Caki2 (cell line): ENCODE measurements around the gene NPY. TPM values are rescaled to one million over a fixed set of nuclear protein-coding genes. Genes with fewer than 3 reads are reported as not detected.
"Not testable (repeated sequence)": the region's sequence is repeated elsewhere in the genome, so short reads cannot be mapped to it uniquely, and the experiment has no call there.

Experiments used
- DNase-seq: peaks from one replicate; pipeline ENCODE4 v3.0.0-alpha.2; 2015; ENCODE audit warnings: low read depth
- in situ Hi-C: cut with HindIII; loops from 2 replicates; pipeline ENCODE4 v1.10.0; 2016; ENCODE audit warnings: low sequenced_read_pairs, low pct_unique_long_range_greater_than_20kb, mixed read lengths
- total RNA-seq: library from RNA; depleted of rRNA; stranded (reverse); fragments of >200 nt; shearing (Covaris generic); gene quantifications from 2 replicates; pipeline ENCODE4 v1.2.3, GENCODE V29; 2014; ENCODE audit warnings: low replicate concordance; rRNA removed

Gene NPY
- not detected in 2 replicates for total RNA-seq

DNA sequence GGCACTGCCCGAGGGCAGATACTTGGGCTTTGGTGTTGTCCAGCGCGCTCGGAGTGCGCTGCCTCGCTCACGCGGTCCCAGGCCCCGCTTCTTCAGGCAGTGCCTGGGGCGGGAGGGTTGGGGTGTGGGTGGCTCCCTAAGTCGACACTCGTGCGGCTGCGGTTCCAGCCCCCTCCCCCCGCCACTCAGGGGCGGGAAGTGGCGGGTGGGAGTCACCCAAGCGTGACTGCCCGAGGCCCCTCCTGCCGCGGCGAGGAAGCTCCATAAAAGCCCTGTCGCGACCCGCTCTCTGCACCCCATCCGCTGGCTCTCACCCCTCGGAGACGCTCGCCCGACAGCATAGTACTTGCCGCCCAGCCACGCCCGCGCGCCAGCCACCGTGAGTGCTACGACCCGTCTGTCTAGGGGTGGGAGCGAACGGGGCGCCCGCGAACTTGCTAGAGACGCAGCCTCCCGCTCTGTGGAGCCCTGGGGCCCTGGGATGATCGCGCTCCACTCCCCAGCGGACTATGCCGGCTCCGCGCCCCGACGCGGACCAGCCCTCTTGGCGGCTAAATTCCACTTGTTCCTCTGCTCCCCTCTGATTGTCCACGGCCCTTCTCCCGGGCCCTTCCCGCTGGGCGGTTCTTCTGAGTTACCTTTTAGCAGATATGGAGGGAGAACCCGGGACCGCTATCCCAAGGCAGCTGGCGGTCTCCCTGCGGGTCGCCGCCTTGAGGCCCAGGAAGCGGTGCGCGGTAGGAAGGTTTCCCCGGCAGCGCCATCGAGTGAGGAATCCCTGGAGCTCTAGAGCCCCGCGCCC is at the start of gene NPY:
NPY (plus strand) TSS at position 294 of the 802 bp plus-strand sequence. CDS start 1,051 bp downstream, outside the sequence.
- in situ Hi-C loops = no loop called here
- no peak for DNase-seq

DNA sequence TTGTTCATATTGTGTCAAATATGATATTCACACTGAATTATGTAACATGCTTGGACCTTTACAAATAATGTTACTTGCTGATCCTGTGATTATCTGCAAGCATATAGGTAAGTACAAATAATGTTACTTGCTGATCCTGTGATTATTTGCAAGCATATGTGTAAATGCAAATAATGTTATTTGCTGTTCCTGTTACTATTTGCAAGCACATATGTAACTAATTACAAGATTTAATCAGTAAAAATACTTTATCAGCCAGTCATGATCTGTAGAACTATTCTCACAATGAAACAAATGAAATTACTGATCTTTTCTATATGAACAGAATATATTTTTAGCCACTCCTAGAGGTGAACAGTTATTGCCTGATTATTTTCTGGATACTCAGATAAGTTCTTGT is 44.7 kb upstream of the NPY start:
- DNase-seq = no peak
- in situ Hi-C loops = no loop called here

DNA sequence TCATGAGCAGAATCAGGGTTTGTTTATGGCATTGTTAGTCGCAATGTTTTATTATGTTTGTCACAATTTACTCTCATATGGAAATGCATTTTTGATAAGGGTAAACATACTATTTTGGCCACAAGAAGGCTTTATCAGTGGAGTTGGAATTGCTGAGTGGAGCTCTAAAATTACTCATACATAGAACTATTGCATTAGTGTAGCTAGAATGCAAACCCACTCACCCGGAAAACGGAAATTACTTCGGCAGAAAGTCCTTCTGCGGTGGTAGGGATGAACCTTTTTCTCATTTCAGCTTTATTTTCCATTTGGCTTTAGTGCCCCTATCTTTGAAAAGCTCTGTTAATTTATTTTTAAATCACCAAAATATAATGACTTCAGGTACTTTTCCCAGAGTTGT is 42.8 kb upstream of the NPY start:
- DNase-seq = peak; percentile 10
- in situ Hi-C loops = no loop called here

DNA sequence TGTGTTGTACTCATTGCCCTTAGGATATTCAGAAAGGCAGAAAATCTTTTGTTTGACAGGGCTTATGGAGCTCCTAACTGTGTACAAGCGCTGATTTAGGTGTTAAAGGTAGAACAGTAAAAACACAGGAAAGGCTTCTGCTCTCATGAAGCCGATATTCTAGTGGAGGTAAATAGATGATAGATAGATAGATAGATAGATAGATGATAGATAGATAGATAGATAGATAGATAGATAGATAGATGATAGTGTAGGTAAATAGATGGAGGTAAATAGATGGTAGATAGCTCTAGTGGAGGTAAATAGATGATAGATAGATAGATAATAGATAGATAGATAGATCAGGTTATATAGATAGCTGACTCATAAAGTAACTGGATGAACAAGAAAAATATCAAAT is 39.4 kb upstream of the NPY start:
- DNase-seq = no peak
- in situ Hi-C loops = no loop called here

DNA sequence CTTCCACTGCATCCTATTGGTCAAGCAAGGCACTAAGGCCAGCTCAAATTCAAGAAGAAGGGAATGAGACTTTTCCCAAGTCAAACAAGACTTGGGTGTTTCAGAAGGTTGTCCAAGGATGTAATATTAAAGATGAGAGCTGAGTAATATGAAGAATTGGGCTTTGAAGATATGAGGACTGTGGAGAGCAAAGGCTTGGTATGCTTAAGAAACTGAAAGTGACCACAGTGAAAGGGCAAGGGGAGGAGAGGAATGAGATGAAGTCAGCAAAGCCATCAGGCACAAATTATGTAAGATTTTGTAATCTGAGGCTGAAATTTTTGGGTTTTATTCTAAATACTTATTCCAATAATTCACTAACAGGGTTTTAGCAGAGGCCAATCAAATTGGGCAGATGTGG is 38.6 kb upstream of the NPY start:
- no peak for DNase-seq
- in situ Hi-C loops = no loop called here

DNA sequence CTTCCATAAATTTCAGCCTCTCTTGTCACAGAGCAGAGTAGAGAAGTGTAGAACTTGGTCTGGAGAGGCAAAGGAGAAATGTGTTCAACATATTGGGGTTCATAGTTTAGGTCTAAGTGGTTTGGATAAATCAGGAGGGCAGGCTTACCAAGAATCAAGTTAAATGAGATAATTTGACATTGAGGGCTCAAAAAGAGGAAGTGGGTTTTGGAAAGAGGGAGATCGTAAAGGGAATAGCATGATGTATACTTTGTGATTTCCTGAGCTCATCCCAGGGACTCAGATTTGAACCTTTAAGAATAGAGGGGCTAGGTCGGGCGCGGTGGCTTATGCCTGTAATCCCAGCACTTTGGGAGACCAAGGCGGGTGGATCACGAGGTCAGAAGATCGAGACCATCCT is 34.7 kb upstream of the NPY start:
- DNase-seq = no peak
- in situ Hi-C loops = no loop called here

DNA sequence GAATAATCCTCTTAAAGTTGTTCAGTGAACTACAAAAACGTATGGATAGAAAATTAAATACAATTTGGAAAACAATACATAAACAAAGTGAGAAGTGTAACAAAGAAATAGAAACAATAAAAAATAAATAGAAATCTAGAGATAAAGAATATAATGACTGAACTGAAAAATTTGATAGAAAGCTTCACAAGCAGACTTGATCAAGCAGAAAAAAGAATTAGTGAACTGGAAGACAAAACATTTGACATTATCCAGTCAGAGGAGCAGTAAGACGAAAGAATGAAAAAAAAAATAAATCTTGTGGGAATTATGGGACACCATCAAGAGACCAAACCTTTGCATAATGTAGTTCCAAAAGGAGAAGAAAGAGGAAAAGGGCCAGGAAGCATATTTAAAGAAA is 32.4 kb upstream of the NPY start:
- in situ Hi-C loops = no loop called here
- DNase-seq = no peak

DNA sequence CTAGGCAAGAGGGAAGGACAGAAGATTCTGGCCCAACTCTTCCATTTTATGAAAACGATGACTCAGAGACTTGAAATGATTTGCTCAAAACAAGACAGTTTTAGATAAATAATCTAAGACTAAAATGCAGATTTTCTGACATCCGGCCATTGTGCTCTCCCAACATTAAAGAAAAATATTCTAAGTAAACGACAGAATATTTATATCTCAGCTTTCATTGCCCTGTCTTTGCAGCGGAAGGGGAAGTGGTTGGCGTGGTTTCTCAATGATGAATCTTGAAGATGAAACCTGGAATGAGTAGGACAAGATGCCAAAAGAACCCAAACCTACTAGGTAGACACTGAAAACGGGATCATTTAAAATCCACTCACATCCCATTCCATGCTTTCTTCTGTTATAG is 28.9 kb upstream of the NPY start:
- in situ Hi-C loops = no loop called here
- DNase-seq = no peak

DNA sequence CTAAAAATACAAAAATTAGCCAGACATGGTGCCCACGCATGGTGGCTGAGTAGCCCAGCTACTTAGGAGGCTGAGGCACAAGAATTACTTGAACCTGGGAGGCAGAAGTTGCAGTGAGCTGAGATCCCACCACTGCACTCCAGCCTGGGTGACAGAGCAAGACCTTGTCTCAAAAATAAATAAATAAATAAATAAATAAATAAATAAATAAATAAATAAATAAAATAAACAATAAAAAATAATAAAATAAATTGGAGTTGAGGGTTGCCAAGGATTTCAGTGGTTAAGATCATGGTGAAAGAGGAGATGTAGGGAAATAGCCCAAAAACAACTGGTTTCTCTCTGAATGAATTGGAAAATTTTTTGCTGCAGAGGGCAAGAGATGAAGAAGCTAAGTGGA is 25.7 kb upstream of the NPY start:
- in situ Hi-C loops, DNase-seq: not testable (repeated sequence)

DNA sequence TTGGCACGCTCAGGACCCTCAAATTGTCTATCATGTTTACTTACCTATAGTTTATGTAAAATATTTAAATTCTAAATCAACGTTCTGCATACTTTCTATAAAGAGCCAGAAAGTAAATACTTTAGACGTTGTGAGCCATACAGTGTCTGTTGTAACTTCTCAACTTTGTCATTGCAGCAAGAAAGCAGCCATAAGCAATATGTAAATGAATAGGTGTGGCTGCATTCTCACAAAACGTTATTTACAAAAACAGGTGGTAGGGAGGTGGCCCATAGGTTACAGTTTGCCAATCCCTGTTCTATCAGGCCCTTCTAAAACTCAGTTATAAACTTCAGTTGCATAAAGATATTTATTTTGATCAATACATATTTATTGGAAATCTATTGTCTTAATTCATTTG is 12.1 kb upstream of the NPY start:
- no peak for DNase-seq
- in situ Hi-C loops = no loop called here

DNA sequence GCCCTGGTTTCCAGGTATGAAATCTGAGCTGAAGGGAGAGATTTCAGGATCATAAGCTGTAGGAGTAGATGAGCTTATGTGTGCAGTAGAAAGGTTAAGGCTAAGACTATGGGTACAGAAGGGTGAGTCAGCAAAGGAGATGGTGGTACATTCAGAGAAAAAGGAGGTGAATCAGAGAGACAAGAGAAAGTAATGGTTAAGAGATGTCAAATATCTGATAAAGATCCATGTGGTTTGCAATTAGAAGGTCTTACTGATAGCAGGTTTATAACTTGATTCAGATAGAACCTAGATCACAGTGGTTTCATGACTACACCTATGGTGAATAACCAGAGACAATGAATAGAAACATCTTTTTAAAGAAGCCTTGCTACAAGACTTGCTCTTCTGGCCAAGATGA is 4.5 kb upstream of the NPY start:
- no peak for DNase-seq
- in situ Hi-C loops = no loop called here

DNA sequence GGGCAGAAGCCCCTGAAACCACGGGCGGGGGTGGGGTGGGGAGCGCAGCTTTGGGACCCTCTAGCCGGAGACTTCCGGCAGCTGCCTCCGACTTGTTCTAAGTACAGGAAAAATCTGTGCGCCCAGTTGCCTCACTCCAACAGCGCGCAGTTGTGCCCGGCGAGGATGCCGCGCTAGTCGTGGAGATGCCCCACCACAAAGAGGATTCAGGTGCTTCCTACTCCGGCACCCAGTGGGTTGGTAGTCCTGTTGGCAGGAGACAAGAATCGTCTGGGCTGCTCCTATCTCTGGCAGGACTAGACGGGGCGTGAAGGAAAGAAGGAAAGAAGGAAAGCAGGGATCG is 465 bp upstream of the NPY start:
- in situ Hi-C loops = no loop called here
- DNase-seq = no peak

DNA sequence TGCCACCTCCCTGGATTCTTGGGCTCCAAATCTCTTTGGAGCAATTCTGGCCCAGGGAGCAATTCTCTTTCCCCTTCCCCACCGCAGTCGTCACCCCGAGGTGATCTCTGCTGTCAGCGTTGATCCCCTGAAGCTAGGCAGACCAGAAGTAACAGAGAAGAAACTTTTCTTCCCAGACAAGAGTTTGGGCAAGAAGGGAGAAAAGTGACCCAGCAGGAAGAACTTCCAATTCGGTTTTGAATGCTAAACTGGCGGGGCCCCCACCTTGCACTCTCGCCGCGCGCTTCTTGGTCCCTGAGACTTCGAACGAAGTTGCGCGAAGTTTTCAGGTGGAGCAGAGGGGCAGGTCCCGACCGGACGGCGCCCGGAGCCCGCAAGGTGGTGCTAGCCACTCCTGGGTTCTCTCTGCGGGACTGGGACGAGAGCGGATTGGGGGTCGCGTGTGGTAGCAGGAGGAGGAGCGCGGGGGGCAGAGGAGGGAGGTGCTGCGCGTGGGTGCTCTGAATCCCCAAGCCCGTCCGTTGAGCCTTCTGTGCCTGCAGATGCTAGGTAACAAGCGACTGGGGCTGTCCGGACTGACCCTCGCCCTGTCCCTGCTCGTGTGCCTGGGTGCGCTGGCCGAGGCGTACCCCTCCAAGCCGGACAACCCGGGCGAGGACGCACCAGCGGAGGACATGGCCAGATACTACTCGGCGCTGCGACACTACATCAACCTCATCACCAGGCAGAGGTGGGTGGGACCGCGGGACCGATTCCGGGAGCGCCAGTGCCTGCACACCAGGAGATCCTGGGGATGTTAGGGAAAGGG is 913 bp downstream of the NPY start:
- no peak for DNase-seq
- in situ Hi-C loops = no loop called here

DNA sequence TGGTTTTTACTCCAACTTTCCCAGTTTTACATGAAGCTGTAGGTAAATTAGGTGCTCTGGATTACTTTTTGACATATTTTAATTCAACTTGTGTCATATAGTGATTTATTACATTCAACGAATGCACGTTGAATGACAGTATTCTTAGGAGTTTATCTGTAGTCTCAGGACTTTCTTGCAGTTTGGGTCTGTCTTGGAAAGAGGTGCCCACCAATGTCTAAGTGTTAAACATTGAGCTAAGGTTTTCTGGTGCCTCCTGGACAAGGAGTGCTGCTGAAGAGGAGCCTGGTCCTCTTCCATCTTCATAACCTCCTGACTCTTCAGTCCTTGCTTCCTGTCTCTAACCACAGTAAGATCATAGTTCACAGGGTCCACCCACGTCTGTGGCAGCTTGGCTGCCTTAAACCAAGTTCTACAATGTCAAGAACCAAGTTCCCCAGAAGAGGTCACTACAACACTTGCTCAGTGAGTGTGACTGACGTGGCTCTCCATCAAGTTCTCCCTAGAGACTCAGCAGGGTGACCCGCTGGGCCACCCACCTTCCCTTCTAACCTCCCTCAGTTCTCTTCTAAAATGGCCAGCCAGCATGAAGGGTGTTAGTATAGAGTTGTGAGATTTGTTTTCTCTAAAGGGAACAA is 6.1 kb downstream of the NPY start:
- in situ Hi-C loops = no loop called here

DNA sequence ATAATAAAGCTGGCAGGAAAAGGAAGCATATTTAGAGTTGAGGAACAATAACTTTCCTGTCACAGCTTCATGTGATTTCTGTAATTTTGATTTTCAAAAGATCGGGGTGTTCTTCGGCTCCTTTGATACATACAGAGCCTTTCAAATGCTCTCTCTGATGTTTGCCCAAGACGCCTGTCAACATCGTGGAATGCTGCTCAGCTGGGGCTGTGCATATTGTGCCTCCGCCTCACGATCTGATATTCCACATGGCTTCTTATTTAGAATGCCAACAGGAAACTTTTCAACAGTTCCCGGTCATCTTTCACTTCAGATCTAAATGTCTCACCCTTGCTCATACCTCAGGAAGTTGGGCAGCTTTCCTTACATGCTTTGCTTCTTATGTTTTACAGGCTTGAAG is 7.3 kb downstream of the NPY start:
- no peak for DNase-seq
- in situ Hi-C loops = no loop called here

More for the DNA sequence above, 6.1 kb downstream of the NPY start:
- DNase-seq = peak; percentile 59

DNA sequence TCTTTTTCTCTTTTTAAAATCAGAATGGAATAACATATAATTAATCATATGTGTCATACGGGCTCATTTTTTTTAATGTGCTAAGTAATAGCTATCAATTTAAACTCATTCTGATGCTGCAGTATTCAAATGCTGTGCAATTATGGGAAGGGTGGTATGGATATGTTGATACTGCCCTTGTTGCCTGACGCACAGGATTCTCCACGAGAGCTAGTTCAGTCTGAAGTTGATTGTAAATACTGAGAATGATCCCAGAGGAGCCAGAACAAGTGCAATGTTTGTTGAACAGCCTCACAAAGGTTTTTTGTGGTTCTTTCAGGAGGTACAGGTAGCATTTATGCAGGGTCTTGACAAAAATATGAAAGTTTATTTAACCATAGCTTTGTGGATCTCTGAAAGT is 13.4 kb downstream of the NPY start:
- no peak for DNase-seq
- in situ Hi-C loops = no loop called here

DNA sequence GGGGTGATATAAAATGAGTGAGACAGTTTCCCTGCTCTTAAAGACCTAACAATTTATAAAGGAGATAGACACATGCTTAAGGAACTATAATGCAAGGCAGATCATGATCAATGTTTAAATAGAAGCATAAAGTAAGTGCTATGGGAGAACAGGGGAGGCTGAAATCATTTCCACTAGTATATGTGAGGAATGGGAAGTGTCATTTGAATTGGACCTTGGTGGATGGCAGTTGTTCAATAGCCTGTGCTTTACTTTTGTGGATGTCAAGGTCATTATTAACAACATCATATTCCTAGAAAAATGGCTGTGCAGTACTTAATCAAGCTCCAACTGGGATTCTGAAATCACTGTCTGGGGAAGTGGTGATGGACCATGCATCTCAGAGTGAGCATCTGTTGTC is 14.7 kb downstream of the NPY start:
- in situ Hi-C loops = no loop called here

DNA sequence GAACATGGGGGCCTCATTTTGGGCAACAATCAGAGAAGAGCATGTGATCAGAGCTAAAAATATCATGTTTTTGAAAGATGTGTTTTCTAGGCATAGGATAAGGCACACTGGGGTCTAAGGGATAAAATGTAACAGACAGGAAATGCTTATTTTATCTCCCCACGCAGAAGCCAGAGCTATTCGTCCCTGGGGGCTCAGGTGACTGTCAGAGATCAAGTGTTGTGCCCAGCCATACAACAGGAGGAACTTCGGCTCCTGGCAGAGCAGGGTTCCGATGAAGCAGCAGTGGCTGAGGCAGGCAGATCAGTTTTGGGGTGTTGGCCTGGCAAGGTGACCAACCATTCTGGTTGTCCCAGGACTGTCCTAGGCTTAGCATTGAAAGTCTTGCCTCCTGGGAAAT is 15.2 kb downstream of the NPY start:
- in situ Hi-C loops = no loop called here

More for the DNA sequence above, 14.7 kb downstream of the NPY start:
- DNase-seq = no peak

DNA sequence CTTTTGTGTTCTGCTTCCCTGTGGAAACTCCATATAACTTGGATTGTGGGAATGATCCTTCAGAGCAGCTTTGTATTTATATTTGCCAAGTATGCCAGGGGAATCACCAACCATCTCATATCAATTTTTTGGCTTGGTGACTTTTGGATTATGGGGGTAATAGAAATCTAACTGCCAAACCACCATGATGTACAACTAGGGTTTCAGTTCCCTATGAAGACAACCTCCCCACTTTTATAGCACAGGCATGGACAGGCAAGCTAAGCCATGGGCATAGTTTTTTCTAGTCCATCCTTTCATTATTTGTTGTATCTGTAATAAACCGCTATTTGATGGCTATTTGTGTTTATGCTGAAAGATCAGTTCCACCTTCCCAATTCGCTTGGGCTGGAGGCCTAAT is 17.7 kb downstream of the NPY start:
- no peak for DNase-seq
- in situ Hi-C loops = no loop called here

More for the DNA sequence above, 15.2 kb downstream of the NPY start:
- DNase-seq = no peak
